Ovary (tissue), 3 donors: ENCODE data around the gene ZFYVE9.

Experiments
- EP300 ChIP-seq: sonication (generic); formaldehyde crosslinking; IDR thresholded peaks from one replicate; pipeline ENCODE4 v1.6.1; 2017; ENCODE audit warnings: antibody characterized with exemption
- TF ChIP-seq, protein P1 (sequence below), 3 donors: fragments of 450-650 bp in 2 of 3; fragments of 200-600 bp in 1 of 3; IDR thresholded peaks; one replicate each; pipeline versions ENCODE4 v1.5.1 to v1.8.0; 2016 to 2022; ENCODE audit warnings: antibody characterized with exemption in 3 of 3, mild to moderate bottlenecking in 1 of 3
- donor health status: DM: no; HTN: no; CAD: no.

DNA sequence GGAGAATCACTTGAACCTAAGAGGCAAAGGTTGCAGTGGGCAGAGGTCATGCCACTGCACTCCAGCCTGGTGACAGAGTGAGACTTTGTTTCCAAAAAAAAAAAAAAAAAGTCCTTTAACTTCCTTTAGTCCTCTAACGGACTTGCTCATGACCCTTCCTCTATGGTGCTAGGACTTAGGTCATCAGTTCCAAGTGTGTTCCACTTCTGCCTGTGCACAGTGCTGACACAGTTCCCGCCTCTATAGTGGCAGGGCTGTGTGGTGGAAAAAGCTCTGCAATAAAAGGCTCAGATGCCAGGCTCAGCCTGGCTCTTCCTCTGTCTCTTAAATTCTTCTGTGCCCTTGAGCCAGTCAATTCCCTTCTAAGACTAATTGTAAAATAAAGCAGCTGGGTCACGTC lies 202.1 kb downstream of the ZFYVE9 start:
- TF ChIP-seq, protein P1, sequence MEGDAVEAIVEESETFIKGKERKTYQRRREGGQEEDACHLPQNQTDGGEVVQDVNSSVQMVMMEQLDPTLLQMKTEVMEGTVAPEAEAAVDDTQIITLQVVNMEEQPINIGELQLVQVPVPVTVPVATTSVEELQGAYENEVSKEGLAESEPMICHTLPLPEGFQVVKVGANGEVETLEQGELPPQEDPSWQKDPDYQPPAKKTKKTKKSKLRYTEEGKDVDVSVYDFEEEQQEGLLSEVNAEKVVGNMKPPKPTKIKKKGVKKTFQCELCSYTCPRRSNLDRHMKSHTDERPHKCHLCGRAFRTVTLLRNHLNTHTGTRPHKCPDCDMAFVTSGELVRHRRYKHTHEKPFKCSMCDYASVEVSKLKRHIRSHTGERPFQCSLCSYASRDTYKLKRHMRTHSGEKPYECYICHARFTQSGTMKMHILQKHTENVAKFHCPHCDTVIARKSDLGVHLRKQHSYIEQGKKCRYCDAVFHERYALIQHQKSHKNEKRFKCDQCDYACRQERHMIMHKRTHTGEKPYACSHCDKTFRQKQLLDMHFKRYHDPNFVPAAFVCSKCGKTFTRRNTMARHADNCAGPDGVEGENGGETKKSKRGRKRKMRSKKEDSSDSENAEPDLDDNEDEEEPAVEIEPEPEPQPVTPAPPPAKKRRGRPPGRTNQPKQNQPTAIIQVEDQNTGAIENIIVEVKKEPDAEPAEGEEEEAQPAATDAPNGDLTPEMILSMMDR (IDR thresholded peaks at IDR 0.05) = no peak
- TF ChIP-seq EP300 = no peak
